Measurements from ENCODE around the gene URM1.
"Not testable (repeated sequence)": the region's sequence is repeated elsewhere in the genome, so short reads cannot be mapped to it uniquely, and the experiment has no call there.

The URM1 gene

DNA sequence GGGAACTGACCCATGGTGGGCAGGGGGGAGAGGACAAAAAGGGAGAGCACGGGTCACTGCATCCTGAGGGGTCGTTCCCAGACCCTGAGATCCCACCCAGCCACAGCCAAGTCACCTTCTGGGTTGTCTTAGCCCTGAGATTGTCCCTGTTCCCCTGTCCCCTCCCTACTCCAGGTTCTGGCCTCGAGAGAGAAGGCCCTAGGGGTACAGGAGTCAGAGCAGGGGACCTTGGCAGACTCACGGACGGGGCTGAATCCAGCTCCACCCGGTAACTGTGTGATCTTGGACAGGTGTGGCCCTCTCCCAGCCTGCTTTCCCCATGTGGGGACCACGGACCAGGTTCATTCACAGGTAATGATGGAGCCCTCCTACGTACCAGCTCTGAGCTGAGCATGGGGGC, 38.3 kb downstream of the URM1 start:
- Histone ChIP-seq H3K27me3 (peaks cover 0 to 55% of the 10 kb centered on the region in 2 donors), H3K27ac (no peak overlapping the region), H3K4me1 (no peaks in the 10 kb centered on the region), H3K4me3 (no peak overlapping the region), H3K9me3 (no peaks in the 10 kb centered on the region), H3K36me3 (no peaks in the 10 kb centered on the region)
- intact Hi-C loops (cut with DNase I; ENCODE audit: low total_unique reads): no loop called here
- DNase-seq: no peak
- TF ChIP-seq, protein P1, sequence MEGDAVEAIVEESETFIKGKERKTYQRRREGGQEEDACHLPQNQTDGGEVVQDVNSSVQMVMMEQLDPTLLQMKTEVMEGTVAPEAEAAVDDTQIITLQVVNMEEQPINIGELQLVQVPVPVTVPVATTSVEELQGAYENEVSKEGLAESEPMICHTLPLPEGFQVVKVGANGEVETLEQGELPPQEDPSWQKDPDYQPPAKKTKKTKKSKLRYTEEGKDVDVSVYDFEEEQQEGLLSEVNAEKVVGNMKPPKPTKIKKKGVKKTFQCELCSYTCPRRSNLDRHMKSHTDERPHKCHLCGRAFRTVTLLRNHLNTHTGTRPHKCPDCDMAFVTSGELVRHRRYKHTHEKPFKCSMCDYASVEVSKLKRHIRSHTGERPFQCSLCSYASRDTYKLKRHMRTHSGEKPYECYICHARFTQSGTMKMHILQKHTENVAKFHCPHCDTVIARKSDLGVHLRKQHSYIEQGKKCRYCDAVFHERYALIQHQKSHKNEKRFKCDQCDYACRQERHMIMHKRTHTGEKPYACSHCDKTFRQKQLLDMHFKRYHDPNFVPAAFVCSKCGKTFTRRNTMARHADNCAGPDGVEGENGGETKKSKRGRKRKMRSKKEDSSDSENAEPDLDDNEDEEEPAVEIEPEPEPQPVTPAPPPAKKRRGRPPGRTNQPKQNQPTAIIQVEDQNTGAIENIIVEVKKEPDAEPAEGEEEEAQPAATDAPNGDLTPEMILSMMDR (IDR thresholded peaks at IDR 0.05): no peak

DNA sequence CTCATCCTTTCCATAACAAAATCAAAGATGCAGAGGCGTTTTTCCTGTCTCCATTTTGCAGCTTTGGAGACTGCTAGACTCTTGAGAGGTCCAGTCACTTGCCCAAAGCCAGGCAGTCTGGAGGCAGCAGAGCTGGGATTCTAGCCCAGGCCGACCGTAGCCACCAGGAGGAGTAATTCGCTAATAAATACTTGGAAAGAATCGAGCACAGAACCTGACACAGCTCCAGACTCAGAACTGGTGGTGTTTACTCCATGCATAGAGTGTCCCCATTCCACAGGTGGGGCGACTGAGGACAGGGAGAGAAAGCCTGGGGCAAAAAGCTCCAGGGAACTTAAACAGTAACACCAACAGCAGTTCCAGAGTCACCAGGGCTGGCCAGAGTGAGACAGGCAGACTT, 38.8 kb downstream of the URM1 start:
- peaks cover 0 to 50% of the 10 kb centered on the region in 2 donors for H3K27me3 ChIP-seq
- no peak for DNase-seq
- no peaks in the 10 kb centered on the region for H3K4me1 ChIP-seq

GRCh38 chr9:128411364-128412119, 40.4 kb downstream of the URM1 start:
- no peaks in the 10 kb centered on the region for H3K9me3 ChIP-seq
- no peak overlapping the region for H3K27ac ChIP-seq
- intact Hi-C loops (cut with DNase I; ENCODE audit: low total_unique reads): no loop called here
- H3K27me3 ChIP-seq: peaks cover 0 to 51% of the 10 kb centered on the region in 2 donors
- no peaks in the 10 kb centered on the region for H3K36me3 ChIP-seq
- H3K4me1 ChIP-seq: no peaks in the 10 kb centered on the region
- no peak for DNase-seq
- H3K4me3 ChIP-seq: no peak overlapping the region
- TF ChIP-seq, protein P1 (IDR thresholded peaks at IDR 0.05): no peak

More for the DNA sequence above, 38.8 kb downstream of the URM1 start:
- Histone ChIP-seq H3K9me3 (no peaks in the 10 kb centered on the region), H3K4me3 (no peak overlapping the region), H3K27ac (no peak overlapping the region), H3K36me3 (no peaks in the 10 kb centered on the region)
- TF ChIP-seq, protein P1 (IDR thresholded peaks at IDR 0.05): no peak
- intact Hi-C loops (cut with DNase I; ENCODE audit: low total_unique reads): no loop called here

GRCh38 chr9:128412120-128412790, 41.1 kb downstream of the URM1 start:
- peak in 1 of 2 donors; percentile 43 for DNase-seq
- H3K4me1 ChIP-seq: no peaks in the 10 kb centered on the region
- no peak overlapping the region for H3K4me3 ChIP-seq
- TF ChIP-seq, protein P1 (IDR thresholded peaks at IDR 0.05): peak; percentile 34 to 38
- H3K9me3 ChIP-seq: no peaks in the 10 kb centered on the region
- H3K27ac ChIP-seq: no peak overlapping the region
- H3K36me3 ChIP-seq: no peaks in the 10 kb centered on the region
- intact Hi-C loops (cut with DNase I; ENCODE audit: low total_unique reads): no loop called here
- H3K27me3 ChIP-seq: peaks cover 0 to 55% of the 10 kb centered on the region in 2 donors

- H3K27me3 ChIP-seq: peaks cover 0 to 57% of the 10 kb centered on the region in 2 donors
- H3K4me1 ChIP-seq; H3K4me3 ChIP-seq; intact Hi-C loops (cut with DNase I; ENCODE audit: low total_unique reads); H3K9me3 ChIP-seq; H3K36me3 ChIP-seq; DNase-seq; H3K27ac ChIP-seq: not testable (repeated sequence)
These were observed 42.6 kb downstream of the URM1 start for GRCh38 chr9:128413728-128414127.

DNA sequence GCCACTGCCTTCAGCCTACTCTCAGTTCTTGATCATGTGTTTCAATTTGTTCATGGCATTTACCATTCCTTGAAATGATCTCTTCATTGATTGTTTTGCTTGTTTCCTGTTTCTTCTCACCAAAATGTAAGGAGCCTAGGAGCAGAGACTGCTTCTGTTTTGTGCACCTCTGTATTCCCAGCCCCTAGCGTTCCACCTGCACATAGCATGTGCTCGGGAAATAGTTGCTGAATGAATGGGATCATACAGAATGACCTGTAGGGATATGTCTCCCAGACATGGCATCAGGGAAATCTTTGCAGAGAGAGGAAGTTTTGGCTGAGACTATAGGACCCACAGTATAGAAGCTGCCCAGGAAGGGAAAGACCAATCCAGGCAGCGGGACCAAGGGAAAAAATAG, 43.3 kb downstream of the URM1 start:
- no peak for DNase-seq
- intact Hi-C loops (cut with DNase I; ENCODE audit: low total_unique reads): no loop called here
- H3K27me3 ChIP-seq: peaks cover 0 to 57% of the 10 kb centered on the region in 2 donors
- no peaks in the 10 kb centered on the region for H3K36me3 ChIP-seq
- no peak overlapping the region for H3K27ac ChIP-seq
- no peaks in the 10 kb centered on the region for H3K9me3 ChIP-seq
- no peak overlapping the region for H3K4me3 ChIP-seq
- peaks cover 0 to 9% (median 7%) of the 10 kb centered on the region in 4 donors for H3K4me1 ChIP-seq
- TF ChIP-seq, protein P1 (IDR thresholded peaks at IDR 0.05): no peak

All from tibial artery (tissue), 4 donors.